Right lobe of liver (tissue), 4 donors: Measurements from ENCODE around the gene WDFY1.

Experiments used
- POLR2A ChIP-seq: fragments of 450-650 bp; IDR thresholded peaks from one replicate; pipeline ENCODE4 v1.6.1; 2017; ENCODE audit warnings: antibody characterized with exemption, mild to moderate bottlenecking
- TF ChIP-seq, protein P1 (sequence below), 4 donors: fragments of 200-600 bp in 3 of 4; fragments of 450-650 bp in 1 of 4; IDR thresholded peaks; one replicate each; pipeline versions ENCODE4 v1.5.1 to v1.8.0; 2016 to 2022; ENCODE audit warnings: antibody characterized with exemption in 4 of 4, mild to moderate bottlenecking in 2 of 4
- donor health status: DM: no; HTN: no; CAD: no.
- donor health status: DM: no; HTN: no; CAD: no.
- donor health status: DM: no; HTN: yes; CAD: no.

DNA sequence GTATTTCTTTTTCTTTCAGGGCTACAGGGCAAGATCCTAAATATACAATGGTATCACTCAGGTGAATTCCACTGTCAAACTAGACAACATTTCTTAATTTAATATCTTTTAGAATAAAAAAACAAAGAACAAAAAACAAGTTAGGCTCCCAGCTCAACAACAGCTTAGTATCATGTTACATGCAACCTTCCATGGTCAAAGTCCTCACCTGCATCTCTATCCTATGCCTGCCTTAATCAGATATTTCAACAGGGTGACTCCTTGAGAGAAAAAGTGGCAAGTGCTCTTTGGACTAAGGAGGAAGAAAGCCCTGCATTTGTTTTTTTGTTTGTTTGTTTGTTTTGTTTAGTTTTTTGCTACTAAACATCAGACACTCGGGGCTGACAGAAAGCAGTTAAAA is 50.2 kb downstream of the WDFY1 start:
- TF ChIP-seq, protein P1, sequence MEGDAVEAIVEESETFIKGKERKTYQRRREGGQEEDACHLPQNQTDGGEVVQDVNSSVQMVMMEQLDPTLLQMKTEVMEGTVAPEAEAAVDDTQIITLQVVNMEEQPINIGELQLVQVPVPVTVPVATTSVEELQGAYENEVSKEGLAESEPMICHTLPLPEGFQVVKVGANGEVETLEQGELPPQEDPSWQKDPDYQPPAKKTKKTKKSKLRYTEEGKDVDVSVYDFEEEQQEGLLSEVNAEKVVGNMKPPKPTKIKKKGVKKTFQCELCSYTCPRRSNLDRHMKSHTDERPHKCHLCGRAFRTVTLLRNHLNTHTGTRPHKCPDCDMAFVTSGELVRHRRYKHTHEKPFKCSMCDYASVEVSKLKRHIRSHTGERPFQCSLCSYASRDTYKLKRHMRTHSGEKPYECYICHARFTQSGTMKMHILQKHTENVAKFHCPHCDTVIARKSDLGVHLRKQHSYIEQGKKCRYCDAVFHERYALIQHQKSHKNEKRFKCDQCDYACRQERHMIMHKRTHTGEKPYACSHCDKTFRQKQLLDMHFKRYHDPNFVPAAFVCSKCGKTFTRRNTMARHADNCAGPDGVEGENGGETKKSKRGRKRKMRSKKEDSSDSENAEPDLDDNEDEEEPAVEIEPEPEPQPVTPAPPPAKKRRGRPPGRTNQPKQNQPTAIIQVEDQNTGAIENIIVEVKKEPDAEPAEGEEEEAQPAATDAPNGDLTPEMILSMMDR (IDR thresholded peaks at IDR 0.05), result no peak
- no peak for TF ChIP-seq POLR2A
